Peyer's patch (tissue), 4 donors: ENCODE data around the gene ERO1A.

Experiments used
- POLR2A ChIP-seq, 2 donors: fragments of 450-650 bp; IDR thresholded peaks; one replicate each; pipeline ENCODE4 v1.5.1; 2017; ENCODE audit warnings: antibody characterized with exemption in 2 of 2, mild to moderate bottlenecking in 2 of 2, moderate library complexity in 2 of 2
- TF ChIP-seq, protein P1 (sequence below), 6 experiments: fragments of 450-650 bp in 4 of 6; fragments of 200-600 bp in 2 of 6; sonication (generic) in 1 of 6; IDR thresholded peaks; one replicate each; pipeline ENCODE4 v1.5.1; 2017 to 2019; ENCODE audit warnings: antibody characterized with exemption in 6 of 6, mild to moderate bottlenecking in 3 of 6, moderate library complexity in 1 of 6

DNA sequence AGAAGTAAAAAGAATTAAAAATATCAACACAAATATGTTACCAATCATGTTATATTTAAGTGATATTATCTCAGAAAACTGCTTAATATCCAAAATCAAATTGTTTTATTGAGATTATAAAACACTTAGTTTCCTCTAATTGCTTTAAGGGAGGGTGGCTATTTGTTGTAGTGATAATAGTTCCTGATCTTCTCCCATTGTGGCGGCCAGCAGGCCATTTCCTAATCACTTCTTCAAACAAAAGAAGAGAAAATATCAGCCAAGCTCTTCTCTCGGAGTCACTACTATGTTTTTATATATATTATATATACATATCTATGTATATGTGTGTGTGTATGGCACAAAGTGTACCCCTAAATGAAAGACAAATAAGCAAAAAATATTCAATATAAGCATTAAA is 31.5 kb downstream of the ERO1A start:
- no peak for TF ChIP-seq POLR2A (IDR thresholded peaks at IDR 0.05)
- TF ChIP-seq, protein P1, sequence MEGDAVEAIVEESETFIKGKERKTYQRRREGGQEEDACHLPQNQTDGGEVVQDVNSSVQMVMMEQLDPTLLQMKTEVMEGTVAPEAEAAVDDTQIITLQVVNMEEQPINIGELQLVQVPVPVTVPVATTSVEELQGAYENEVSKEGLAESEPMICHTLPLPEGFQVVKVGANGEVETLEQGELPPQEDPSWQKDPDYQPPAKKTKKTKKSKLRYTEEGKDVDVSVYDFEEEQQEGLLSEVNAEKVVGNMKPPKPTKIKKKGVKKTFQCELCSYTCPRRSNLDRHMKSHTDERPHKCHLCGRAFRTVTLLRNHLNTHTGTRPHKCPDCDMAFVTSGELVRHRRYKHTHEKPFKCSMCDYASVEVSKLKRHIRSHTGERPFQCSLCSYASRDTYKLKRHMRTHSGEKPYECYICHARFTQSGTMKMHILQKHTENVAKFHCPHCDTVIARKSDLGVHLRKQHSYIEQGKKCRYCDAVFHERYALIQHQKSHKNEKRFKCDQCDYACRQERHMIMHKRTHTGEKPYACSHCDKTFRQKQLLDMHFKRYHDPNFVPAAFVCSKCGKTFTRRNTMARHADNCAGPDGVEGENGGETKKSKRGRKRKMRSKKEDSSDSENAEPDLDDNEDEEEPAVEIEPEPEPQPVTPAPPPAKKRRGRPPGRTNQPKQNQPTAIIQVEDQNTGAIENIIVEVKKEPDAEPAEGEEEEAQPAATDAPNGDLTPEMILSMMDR (IDR thresholded peaks at IDR 0.05), result no peak
